KMS-11 (cell line): ENCODE results near the gene CACNA2D3.

Experiments
- H2AFZ ChIP-seq: fragments of 200-600 bp; sonication (generic); 2 replicates; pipeline ENCODE4 v1.6.1; 2016; ENCODE audit warnings: antibody characterized with exemption, mixed run types, low read depth
- H3K27ac ChIP-seq: fragments of 200-600 bp; sonication (generic); 2 replicates; pipeline ENCODE4 v1.6.1; 2016; ENCODE audit warnings: mild to moderate bottlenecking, mixed run types
- H3K27me3 ChIP-seq: fragments of 200-600 bp; sonication (generic); 2 replicates; pipeline ENCODE4 v1.6.1; 2017; ENCODE audit warnings: mild to moderate bottlenecking, low read depth, mixed run types, moderate library complexity; ENCODE audit not compliant: insufficient read depth
- H3K36me3 ChIP-seq: fragments of 200-600 bp; sonication (generic); 2 replicates; pipeline ENCODE4 v1.6.1; 2017; ENCODE audit warnings: mild to moderate bottlenecking, mixed run types; ENCODE audit not compliant: insufficient read depth
- H3K4me1 ChIP-seq: fragments of 200-600 bp; sonication (generic); 2 replicates; pipeline ENCODE4 v1.6.1; 2016; ENCODE audit warnings: mild to moderate bottlenecking, low read depth, mixed run types; ENCODE audit not compliant: poor library complexity, severe bottlenecking
- H3K4me2 ChIP-seq: fragments of 200-600 bp; sonication (generic); 2 replicates; pipeline ENCODE4 v1.7.0; 2016; ENCODE audit warnings: mild to moderate bottlenecking, mixed run types
- H3K4me3 ChIP-seq: fragments of 200-600 bp; sonication (generic); IDR thresholded peaks from 2 replicates; pipeline ENCODE4 v1.6.1; 2017; ENCODE audit warnings: low read depth, low read length, mixed read lengths; ENCODE audit not compliant: insufficient read depth
- H3K79me2 ChIP-seq: fragments of 200-600 bp; sonication (generic); 2 replicates; pipeline ENCODE4 v1.6.1; 2016; ENCODE audit warnings: low read depth, mixed run types; ENCODE audit not compliant: insufficient read depth
- H3K9ac ChIP-seq: fragments of 200-600 bp; sonication (generic); 2 replicates; pipeline ENCODE4 v1.6.1; 2016; ENCODE audit warnings: mild to moderate bottlenecking, mixed run types
- H4K20me1 ChIP-seq: fragments of 200-600 bp; sonication (generic); 2 replicates; pipeline ENCODE4 v1.6.1; 2016; ENCODE audit warnings: mild to moderate bottlenecking, mixed run types; ENCODE audit not compliant: insufficient read depth
- TF ChIP-seq, protein P1 (sequence below): fragments of 200-600 bp; sonication (generic); conservative IDR thresholded peaks from 2 replicates; pipeline ENCODE4 v1.6.1; 2017; ENCODE audit warnings: low read depth, mild to moderate bottlenecking, antibody characterized with exemption, low read length, moderate library complexity, mixed read lengths

CACNA2D3 gene

GRCh38 chr3:54191220-54191619, 68.9 kb downstream of the CACNA2D3 start:
- H3K9ac ChIP-seq, result no peak overlapping the region
- no peak overlapping the region for H3K4me3 ChIP-seq
- H2AFZ ChIP-seq, result no peak overlapping the region
- H3K4me2 ChIP-seq, result no peak overlapping the region
- no peaks in the 10 kb centered on the region for H3K4me1 ChIP-seq
- H3K27ac ChIP-seq, result no peak overlapping the region
- no peaks in the 10 kb centered on the region for H3K27me3 ChIP-seq
- no peaks in the 10 kb centered on the region for H3K79me2 ChIP-seq
- TF ChIP-seq, protein P1, sequence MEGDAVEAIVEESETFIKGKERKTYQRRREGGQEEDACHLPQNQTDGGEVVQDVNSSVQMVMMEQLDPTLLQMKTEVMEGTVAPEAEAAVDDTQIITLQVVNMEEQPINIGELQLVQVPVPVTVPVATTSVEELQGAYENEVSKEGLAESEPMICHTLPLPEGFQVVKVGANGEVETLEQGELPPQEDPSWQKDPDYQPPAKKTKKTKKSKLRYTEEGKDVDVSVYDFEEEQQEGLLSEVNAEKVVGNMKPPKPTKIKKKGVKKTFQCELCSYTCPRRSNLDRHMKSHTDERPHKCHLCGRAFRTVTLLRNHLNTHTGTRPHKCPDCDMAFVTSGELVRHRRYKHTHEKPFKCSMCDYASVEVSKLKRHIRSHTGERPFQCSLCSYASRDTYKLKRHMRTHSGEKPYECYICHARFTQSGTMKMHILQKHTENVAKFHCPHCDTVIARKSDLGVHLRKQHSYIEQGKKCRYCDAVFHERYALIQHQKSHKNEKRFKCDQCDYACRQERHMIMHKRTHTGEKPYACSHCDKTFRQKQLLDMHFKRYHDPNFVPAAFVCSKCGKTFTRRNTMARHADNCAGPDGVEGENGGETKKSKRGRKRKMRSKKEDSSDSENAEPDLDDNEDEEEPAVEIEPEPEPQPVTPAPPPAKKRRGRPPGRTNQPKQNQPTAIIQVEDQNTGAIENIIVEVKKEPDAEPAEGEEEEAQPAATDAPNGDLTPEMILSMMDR, result no peak
- no peaks in the 10 kb centered on the region for H4K20me1 ChIP-seq
- no peaks in the 10 kb centered on the region for H3K36me3 ChIP-seq

DNA sequence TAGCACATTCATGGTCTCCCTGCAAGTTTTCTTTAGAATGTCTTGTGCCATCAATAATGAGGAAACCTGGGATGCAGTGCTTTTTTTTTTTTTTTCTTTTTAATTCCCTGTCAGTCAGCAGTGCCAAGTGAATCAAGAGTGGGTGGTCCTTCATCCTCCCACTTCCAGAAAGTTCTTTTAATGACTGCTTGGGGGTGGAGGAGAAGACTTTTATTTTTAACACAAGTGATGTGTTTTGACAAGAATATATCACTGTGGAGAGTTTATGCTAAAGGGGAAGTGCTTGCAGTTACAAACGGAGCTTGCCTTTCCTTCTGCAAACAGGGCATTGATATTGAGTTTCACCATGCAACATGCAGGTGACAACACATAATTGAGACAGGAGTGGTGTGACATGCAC, 69.7 kb downstream of the CACNA2D3 start:
- no peaks in the 10 kb centered on the region for H3K27me3 ChIP-seq
- TF ChIP-seq, protein P1, result no peak

DNA sequence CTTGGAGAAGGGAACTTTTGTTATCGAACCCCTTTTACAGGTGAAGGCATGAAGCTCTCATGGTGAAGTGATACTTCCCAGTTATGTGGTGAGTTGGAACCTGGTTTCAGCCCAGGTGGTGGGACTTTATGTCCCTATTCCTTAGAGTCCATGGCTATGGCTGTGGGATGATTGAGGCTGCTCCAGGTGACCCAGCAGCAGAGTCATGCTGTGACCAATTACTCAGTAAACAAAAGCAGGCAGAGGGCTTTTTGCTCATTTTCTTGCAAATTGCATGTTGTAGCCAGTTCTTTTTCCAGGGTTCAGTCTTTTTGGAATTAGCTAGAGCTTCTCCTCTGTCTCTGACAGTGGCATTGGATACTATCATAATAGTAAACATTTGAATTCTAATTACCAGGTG, 70.7 kb downstream of the CACNA2D3 start:
- TF ChIP-seq, protein P1, result no peak
- Histone ChIP-seq H2AFZ (no peak overlapping the region), H3K36me3 (no peaks in the 10 kb centered on the region), H3K4me3 (no peak overlapping the region), H3K27ac (no peak overlapping the region), H3K4me2 (no peak overlapping the region), H3K79me2 (no peaks in the 10 kb centered on the region), H3K27me3 (no peaks in the 10 kb centered on the region), H3K9ac (no peak overlapping the region), H3K4me1 (no peaks in the 10 kb centered on the region), H4K20me1 (no peaks in the 10 kb centered on the region)

More for the DNA sequence above, 69.7 kb downstream of the CACNA2D3 start:
- H3K4me2 ChIP-seq, result no peak overlapping the region
- H2AFZ ChIP-seq, result no peak overlapping the region
- no peaks in the 10 kb centered on the region for H3K36me3 ChIP-seq
- no peaks in the 10 kb centered on the region for H3K4me1 ChIP-seq
- no peak overlapping the region for H3K9ac ChIP-seq
- no peaks in the 10 kb centered on the region for H4K20me1 ChIP-seq
- no peak overlapping the region for H3K27ac ChIP-seq
- H3K79me2 ChIP-seq, result no peaks in the 10 kb centered on the region
- no peak overlapping the region for H3K4me3 ChIP-seq

DNA sequence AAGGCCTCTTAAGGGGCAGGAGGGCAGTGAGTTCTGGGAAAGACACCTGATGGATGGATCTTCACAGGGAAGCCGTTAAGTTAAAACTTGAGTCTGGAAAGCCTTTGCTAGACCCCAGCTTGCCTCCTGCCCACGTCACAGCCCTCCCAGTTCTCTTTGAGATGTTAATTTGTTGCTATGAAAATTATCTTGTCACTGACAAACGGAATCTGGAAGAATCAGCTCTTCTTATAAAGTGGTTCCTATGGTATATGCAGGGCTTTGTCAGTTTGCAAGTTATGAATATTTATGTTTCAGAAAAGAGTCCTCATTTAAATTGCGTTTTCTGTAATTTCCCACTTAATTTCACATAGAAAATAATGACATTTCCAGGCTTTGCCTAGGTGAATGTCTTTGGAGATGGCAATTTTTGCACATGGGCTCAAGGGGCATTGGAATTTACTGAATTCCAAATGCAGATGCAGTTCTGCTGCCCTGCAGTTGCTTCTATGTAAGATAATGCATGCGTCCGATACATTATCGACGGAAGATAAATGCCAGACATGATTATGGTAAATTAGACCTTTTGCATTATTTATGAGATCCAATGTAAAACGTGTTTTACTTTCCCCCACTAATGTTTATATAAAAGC, 74.1 kb downstream of the CACNA2D3 start:
- no peak overlapping the region for H3K4me2 ChIP-seq

More for the DNA sequence above, 74.1 kb downstream of the CACNA2D3 start:
- Histone ChIP-seq H3K27me3 (no peaks in the 10 kb centered on the region), H3K36me3 (no peaks in the 10 kb centered on the region), H3K27ac (no peak overlapping the region), H4K20me1 (no peaks in the 10 kb centered on the region), H3K4me1 (no peaks in the 10 kb centered on the region), H2AFZ (no peak overlapping the region), H3K79me2 (no peaks in the 10 kb centered on the region), H3K4me3 (no peak overlapping the region), H3K9ac (no peak overlapping the region)
- TF ChIP-seq, protein P1, result no peak
